ENCODE data around the gene IGLON5.
A peak's percentile ranks its signal among the peaks of the same experiment; 100 is the strongest.

Gene IGLON5

DNA sequence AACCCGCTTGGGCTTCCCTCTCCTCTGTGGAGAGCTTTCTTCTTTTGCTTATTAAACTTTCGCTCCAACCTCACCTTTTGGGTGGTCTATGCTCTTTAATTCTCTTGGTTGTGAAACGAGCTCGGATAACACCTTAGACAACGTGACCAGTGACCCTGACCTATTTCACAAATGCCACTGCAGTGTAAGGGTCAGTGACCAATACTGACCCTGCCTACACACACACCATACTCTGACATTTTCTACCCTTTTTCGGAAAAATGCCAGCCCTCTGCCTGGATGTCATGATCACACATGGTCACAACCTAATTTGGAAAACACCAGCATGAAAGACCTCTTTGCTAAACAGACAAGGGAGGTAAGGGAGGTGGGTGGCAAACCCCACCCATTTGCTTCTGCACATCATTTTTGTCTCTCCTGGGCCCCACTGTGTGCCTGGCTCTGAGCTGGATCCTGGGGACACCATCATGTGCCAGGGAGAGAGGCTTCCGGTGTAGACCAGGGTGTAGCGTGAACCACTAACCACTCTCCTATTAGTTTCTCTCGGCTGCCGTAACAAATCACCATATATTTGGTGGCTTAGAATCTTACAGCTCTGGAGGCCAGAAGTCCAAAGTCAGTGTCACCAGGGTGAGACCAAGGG lies 44.8 kb downstream of the IGLON5 start:
- H3K9me3 ChIP-seq (ENCODE audit: control insufficient read depth, insufficient read depth, low read length), result no peaks in the 10 kb centered on the region
- H3K4me1 ChIP-seq (ENCODE audit: insufficient read depth, low read length), result peaks cover 9% of the 10 kb centered on the region; the same call in 1 of the 2 replicates
- H3K9ac ChIP-seq (ENCODE audit: low read depth, low read length), result no peak overlapping the region
- H3K36me3 ChIP-seq (ENCODE audit: insufficient read depth, low read length), result no peaks in the 10 kb centered on the region

- Histone ChIP-seq H3K9me3 (ENCODE audit: control insufficient read depth, insufficient read depth, low read length) (no peaks in the 10 kb centered on the region), H3K36me3 (ENCODE audit: insufficient read depth, low read length) (no peaks in the 10 kb centered on the region), H3K9ac (ENCODE audit: low read depth, low read length) (no peak overlapping the region), H3K4me1 (ENCODE audit: insufficient read depth, low read length) (peaks cover 12% of the 10 kb centered on the region; the same call in 1 of the 2 replicates)
Measured at GRCh38 chr19:51357952-51358351, 46.5 kb downstream of the IGLON5 start.

- Histone ChIP-seq H3K4me1 (ENCODE audit: insufficient read depth, low read length) (peaks cover 9% of the 10 kb centered on the region; the same call in 1 of the 2 replicates), H3K9ac (ENCODE audit: low read depth, low read length) (no peak overlapping the region), H3K36me3 (ENCODE audit: insufficient read depth, low read length) (no peaks in the 10 kb centered on the region)
Measured at GRCh38 chr19:51359294-51359693, 47.9 kb downstream of the IGLON5 start.

GRCh38 chr19:51361239-51361638 lies 49.8 kb downstream of the IGLON5 start:
- H3K9ac ChIP-seq (ENCODE audit: low read depth, low read length), result no peak overlapping the region
- H3K4me1 ChIP-seq (ENCODE audit: insufficient read depth, low read length), result peaks cover 6% of the 10 kb centered on the region; the same call in 1 of the 2 replicates
- H3K36me3 ChIP-seq (ENCODE audit: insufficient read depth, low read length), result no peaks in the 10 kb centered on the region
- no peaks in the 10 kb centered on the region for H3K9me3 ChIP-seq (ENCODE audit: control insufficient read depth, insufficient read depth, low read length)

More at GRCh38 chr19:51359294-51359693, 47.9 kb downstream of the IGLON5 start:
- no peaks in the 10 kb centered on the region for H3K9me3 ChIP-seq (ENCODE audit: control insufficient read depth, insufficient read depth, low read length)

DNA sequence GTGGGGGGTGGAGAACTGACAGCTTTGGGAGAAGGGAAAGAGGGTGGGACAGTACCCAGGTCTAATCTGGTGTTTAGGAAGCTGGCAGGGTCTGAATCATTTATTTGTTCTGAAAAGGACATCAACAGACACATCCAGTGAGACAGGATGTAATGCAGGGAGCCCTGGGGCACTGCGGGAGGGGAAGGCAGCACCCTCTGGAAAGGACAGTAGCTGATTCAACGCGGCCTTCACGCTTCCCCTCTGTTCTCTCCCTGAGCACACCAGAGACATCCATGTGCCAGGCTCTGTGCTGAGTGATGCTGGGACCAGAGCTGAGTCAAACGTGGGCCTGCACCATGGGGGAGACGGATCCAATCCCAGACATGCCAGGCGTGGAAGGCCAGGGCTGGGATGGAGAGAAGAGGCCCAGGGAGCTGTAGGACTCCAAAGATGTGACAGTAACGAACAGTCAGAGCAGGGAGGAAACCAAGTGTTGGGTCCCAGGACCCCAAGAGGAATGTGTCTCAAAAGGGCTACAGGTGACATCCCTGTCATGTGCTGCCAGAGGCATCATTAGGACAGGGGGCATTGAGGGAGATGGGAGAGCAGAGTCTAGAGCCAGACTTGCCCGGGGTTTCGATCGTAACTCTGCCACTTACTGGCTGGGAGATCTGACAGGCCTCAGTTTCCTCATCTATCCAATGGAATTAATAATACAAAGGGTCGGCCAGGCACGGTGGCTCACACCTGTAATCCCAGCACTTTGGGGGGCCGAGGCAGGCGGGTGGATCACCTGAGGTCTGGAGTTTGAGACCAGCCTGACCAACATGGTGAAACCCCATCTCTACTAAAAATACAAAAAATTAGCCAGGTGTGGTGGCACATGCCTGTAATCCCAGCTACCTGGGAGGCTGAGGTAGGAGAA lies 53.0 kb downstream of the IGLON5 start:
- H3K36me3 ChIP-seq (ENCODE audit: insufficient read depth, low read length), result no peaks in the 10 kb centered on the region
- peaks cover 12% of the 10 kb centered on the region; the same call in 1 of the 2 replicates for H3K4me1 ChIP-seq (ENCODE audit: insufficient read depth, low read length)
- H3K9ac ChIP-seq (ENCODE audit: low read depth, low read length), result no peak overlapping the region
- no peaks in the 10 kb centered on the region for H3K9me3 ChIP-seq (ENCODE audit: control insufficient read depth, insufficient read depth, low read length)

DNA sequence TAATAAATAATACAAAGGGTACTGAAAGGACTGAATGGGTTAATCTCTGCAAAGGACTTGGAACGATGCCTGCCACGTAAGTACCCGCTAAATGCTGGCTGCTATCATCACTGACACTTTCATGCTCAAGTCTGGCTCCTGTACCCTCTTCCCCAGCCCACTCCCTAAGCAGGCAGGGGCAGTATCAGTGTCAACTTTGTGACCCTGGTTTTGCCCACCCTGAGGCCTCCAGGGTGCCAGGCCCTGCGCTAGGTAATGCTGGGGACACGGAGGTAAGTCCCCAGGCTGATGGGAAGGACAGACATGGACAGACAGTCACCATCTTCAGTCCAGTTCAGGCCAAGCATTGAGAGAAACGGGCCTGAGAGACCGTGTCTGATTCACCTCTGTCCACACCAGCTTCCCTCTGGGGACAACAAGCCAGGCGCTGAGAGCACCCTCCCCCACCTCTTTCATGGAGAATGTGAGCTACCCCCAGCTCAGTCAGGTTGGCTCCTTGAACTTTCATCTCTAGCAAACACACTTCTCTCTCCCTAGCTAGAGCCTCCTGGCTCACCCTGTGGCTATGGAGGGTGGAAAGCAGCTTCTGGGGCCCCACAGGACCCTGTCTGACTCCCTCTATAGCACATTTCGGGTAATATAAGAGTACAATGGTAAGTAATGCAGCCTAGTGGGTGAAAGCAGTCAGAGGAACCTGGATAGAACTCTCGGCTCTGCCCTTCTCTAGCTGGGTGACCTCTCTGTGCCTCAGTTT lies 53.9 kb downstream of the IGLON5 start:
- H3K36me3 ChIP-seq (ENCODE audit: insufficient read depth, low read length), result no peaks in the 10 kb centered on the region
- H3K4me1 ChIP-seq (ENCODE audit: insufficient read depth, low read length), result peaks cover 12% of the 10 kb centered on the region; the same call in 1 of the 2 replicates
- H3K9me3 ChIP-seq (ENCODE audit: control insufficient read depth, insufficient read depth, low read length), result no peaks in the 10 kb centered on the region
- H3K9ac ChIP-seq (ENCODE audit: low read depth, low read length), result peak overlapping the region; percentile 89

DNA sequence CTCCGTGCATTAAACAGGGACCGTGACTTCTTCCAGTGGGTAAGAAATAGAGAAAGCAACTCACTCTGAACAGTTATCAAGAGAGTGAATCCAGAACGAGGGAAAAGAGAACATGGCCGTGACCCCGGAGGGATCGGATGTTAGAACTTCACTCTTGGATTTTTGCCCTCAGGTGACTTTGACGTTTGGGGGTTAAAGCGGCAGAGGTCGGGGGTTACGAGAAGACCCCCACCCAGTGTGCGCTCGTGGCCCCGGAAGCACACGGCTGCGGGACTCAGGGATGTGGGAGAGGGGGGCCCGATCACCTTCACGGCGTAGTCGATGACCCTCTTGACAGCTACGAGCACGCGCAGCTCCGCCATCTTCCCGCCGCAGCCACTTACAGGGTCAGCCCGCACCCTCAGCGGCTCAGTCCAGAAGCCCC lies 54.5 kb downstream of the IGLON5 start, which contains the start of gene ETFB:
TSS of gene ETFB (minus strand) at position 424 of the 424 bp plus-strand sequence. CDS start at position 362, 62 bp downstream.
- Histone ChIP-seq H3K36me3 (ENCODE audit: insufficient read depth, low read length) (no peaks in the 10 kb centered on the region), H3K4me1 (ENCODE audit: insufficient read depth, low read length) (peaks cover 12% of the 10 kb centered on the region; the same call in 1 of the 2 replicates), H3K9me3 (ENCODE audit: control insufficient read depth, insufficient read depth, low read length) (no peaks in the 10 kb centered on the region), H3K9ac (ENCODE audit: low read depth, low read length) (peak within 1 kb of the TSS; percentile 89)

GRCh38 chr19:51366389-51367254 lies 55.2 kb downstream of the IGLON5 start:
- H3K36me3 ChIP-seq (ENCODE audit: insufficient read depth, low read length), result no peaks in the 10 kb centered on the region
- peak overlapping the region; percentile 76 for H3K9ac ChIP-seq (ENCODE audit: low read depth, low read length)
- H3K4me1 ChIP-seq (ENCODE audit: insufficient read depth, low read length), result peaks cover 12% of the 10 kb centered on the region; the same call in 1 of the 2 replicates
- H3K9me3 ChIP-seq (ENCODE audit: control insufficient read depth, insufficient read depth, low read length), result no peaks in the 10 kb centered on the region

DNA sequence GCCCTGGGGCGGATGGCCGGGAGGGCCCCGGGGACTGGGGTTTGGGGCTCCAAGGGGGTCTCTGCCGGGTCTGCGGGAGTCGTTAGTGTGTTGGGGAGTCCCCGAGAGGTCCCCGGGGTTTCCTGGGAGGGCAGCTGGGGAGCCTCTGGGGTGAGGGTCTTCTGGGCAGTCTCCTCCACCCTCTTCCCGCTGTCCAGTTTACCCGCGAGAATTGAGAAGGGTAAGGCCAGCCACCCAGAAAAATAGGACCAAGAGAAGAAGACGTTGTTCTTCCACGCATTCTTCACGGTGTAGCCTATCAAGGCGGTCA lies 55.8 kb downstream of the IGLON5 start:
- H3K9me3 ChIP-seq (ENCODE audit: control insufficient read depth, insufficient read depth, low read length), result no peaks in the 10 kb centered on the region
- peaks cover 12% of the 10 kb centered on the region; the same call in 1 of the 2 replicates for H3K4me1 ChIP-seq (ENCODE audit: insufficient read depth, low read length)
- peak overlapping the region; percentile 76 for H3K9ac ChIP-seq (ENCODE audit: low read depth, low read length)
- H3K36me3 ChIP-seq (ENCODE audit: insufficient read depth, low read length), result no peaks in the 10 kb centered on the region

DNA sequence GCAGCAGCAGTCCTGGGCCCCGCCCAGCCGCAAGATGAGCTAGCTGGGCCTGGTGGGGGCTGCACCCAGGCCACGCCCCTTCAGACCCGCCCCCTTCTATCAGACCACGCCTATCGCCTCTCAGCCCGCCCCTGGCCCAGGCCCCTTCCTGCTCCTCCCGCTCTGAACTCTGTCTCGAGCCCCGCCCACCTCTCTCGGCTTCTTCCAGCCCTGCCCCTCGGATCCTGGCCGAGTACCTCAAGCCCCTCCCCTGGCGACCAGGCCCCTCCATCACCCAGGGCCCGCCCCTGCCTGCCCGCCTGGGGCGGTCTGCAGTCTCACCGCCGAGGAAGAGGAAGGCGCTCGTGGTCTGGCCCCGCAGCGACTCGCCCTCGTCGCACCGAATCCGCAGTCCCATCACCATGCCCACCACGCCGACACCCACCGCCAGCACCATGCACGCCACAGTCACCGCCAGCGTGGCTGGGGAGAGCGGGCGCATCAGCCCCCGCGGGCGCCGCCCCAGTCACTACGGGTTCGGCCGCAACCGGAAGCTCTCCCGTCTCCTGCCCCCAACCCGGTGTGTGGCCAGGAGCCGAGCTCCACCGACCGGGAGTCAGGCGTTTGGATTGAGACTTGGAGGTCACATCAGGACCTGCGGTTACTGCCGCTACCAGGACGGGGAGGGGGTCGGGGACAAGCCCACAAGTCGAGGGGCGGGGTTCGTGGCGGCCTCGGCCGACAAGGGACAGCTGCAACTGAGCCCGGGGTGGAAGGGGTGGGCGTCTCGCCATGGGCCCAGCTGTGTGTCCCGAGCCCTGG lies 56.3 kb downstream of the IGLON5 start:
- H3K9ac ChIP-seq (ENCODE audit: low read depth, low read length), result peak overlapping the region; percentile 76
- no peaks in the 10 kb centered on the region for H3K9me3 ChIP-seq (ENCODE audit: control insufficient read depth, insufficient read depth, low read length)
- H3K4me1 ChIP-seq (ENCODE audit: insufficient read depth, low read length), result peaks cover 10% of the 10 kb centered on the region; the same call in 1 of the 2 replicates
- H3K36me3 ChIP-seq (ENCODE audit: insufficient read depth, low read length), result no peaks in the 10 kb centered on the region

GRCh38 chr19:51368366-51369282 lies 57.2 kb downstream of the IGLON5 start, which contains the start of gene CLDND2:
Gene CLDND2 (minus strand): TSS chr19:51369003. CDS start chr19:51368577, 426 bp downstream.
- Histone ChIP-seq H3K4me1 (ENCODE audit: insufficient read depth, low read length) (peaks cover 9% of the 10 kb centered on the region; the same call in 1 of the 2 replicates), H3K9me3 (ENCODE audit: control insufficient read depth, insufficient read depth, low read length) (no peaks in the 10 kb centered on the region), H3K36me3 (ENCODE audit: insufficient read depth, low read length) (no peaks in the 10 kb centered on the region), H3K9ac (ENCODE audit: low read depth, low read length) (peak within 1 kb of the TSS; percentile 74)

DNA sequence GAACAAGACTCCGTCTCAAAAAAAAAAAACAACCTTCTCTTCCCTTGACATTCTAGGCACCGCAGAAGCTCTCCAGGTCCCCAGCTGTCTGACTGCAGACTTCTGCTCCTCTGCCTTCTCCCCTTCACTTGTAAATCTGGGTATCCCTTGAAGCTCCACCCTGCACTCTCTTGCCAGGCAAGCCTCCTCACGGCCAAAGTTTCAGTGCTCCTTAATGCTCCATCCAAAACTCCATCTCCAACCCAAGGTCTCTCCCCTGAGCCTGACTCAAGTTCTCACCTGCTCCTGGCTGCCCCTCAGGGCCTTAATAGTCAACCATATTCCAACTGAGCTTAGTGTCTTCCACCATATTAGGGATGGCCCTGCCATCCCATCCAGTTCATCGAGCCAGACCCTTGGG lies 58.8 kb downstream of the IGLON5 start:
- no peaks in the 10 kb centered on the region for H3K9me3 ChIP-seq (ENCODE audit: control insufficient read depth, insufficient read depth, low read length)
- H3K36me3 ChIP-seq (ENCODE audit: insufficient read depth, low read length), result no peaks in the 10 kb centered on the region
- H3K4me1 ChIP-seq (ENCODE audit: insufficient read depth, low read length), result peaks cover 7% of the 10 kb centered on the region; the same call in 1 of the 2 replicates
- no peak overlapping the region for H3K9ac ChIP-seq (ENCODE audit: low read depth, low read length)
